ENCODE results near the gene MRPL52. TPM values are rescaled to one million over a fixed set of nuclear protein-coding genes. Genes with fewer than 3 reads are reported as not detected.
"Not testable (repeated sequence)": the region's sequence is repeated elsewhere in the genome, so short reads cannot be mapped to it uniquely, and the experiment has no call there.

MRPL52 gene
- total RNA-seq, 1 donor from 2014 or later = 41.2 TPM

DNA sequence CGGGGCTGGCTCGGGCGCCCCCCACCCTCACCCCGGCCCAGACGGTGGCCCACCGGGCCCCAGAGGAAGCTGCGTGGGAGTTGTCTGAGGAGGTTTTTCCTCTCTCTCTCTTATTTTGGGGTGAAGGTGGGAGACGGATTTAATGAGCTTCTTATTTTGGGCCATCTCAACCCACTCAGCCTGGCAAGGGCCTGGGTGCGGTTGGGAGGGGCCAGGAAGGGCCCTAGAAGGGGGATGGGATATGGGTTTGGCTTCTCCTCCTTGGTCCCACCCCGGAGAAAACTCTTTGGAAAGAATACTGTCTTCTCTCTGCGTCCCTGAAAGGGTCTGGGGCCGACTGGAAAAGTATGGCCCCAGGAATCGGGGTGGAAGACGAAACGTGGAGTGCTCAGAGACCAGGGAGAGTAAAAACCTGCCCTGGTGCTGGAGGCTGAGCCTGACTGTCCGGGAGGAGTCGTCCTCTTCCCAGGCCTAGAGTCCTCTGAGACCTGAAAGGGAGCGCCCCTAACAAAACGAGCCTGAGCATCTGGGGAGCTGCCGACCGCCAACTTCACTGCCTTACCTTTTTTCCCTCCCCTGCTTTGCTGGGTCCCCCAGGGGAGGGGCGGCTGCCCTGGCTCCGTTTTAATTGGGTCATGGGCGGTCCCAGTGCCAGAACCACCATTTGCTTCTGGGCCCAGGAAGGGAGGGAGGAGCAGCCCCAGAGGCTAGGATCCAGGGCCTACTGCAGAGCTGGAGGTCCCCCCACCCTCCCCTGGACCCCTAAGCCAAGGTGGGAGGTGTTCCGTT lies 8.3 kb downstream of the MRPL52 start:
- peak in 1 of 2 donors; percentile 21 for DNase-seq (ENCODE audit: low read depth in 2 of 2)

DNA sequence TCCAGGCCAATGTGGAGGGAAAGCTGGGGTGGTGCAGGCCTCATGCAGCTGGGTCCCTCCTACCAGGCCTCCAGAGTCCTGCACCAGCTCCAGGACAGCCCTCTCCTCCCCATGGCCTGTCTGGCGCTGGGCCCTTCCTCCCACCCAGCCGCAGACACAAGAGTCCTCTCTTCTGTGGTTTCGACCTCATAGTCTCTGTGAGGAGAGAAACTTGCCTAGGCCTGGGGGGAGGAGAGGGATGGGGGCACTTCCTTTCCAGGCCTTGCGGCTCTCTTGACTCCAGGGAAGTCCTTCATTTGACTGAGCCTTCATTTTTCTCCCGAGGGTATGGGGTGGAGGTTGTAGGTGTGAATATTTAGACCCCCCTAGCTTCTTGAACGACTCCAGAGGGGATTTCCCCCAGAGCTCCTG lies 8.9 kb downstream of the MRPL52 start:
- peak in 1 of 2 donors; percentile 26 for DNase-seq (ENCODE audit: low read depth in 2 of 2)

DNA sequence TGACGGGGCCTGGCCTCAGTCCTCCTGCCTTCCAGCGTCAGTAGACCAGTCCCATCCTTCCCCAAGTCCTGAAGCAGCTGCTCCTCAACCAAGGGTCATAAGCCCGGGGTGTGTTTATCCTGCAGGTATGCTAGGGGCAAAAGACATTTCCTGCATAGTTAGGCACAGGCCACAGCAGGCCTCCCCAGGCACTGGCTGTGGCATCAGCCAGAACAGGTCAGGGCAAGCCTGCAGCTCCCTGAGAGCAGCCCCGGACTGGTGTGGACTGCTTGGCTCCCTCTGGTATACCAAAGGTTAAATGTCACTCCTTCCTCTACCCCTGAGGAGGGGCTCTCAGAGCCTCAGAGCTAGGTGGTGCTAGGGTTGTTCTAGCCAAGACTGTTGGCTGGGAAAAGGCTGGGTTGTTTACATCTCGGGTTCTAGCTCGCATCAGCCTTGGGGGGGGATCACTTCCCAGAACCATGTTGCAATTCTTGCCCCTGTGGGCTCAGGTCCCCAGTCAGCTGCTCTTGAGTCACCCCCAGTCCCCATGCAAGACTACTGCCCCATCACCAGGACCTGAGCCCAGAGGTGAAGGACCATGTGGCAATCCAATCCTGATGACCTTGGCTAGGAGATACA lies 9.6 kb downstream of the MRPL52 start:
- DNase-seq (ENCODE audit: low read depth in 2 of 2) = no peak

DNA sequence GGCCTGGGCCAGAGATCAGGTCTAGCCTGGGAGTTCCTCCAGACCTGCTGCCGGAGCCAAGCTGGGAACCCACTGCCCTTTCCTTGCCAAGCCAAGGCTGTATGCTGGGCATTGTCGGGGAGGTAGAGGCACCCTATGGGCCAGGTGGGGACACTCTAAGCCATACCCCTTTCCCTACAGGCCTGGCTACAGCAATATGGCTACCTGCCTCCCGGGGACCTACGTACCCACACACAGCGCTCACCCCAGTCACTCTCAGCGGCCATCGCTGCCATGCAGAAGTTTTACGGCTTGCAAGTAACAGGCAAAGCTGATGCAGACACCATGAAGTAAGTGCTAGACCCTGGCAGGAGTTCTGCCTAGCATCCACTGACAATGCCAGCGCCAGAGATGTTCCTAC lies 11.6 kb downstream of the MRPL52 start:
- no peak for DNase-seq (ENCODE audit: low read depth in 2 of 2)

DNA sequence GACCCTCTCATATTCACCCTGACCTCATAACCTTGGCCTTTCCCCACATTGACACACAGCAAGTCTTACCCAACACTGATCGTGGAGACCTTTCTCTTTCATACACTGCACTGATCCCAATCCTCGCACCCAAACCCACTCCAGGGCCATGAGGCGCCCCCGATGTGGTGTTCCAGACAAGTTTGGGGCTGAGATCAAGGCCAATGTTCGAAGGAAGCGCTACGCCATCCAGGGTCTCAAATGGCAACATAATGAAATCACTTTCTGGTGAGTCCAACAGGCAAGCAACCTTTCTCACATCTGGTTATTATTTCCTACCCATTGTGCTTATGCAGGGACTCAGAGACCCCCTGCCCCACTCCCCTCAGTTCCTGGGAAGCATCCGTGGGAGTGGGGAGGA lies 12.1 kb downstream of the MRPL52 start:
- DNase-seq (ENCODE audit: low read depth in 2 of 2) = no peak

DNA sequence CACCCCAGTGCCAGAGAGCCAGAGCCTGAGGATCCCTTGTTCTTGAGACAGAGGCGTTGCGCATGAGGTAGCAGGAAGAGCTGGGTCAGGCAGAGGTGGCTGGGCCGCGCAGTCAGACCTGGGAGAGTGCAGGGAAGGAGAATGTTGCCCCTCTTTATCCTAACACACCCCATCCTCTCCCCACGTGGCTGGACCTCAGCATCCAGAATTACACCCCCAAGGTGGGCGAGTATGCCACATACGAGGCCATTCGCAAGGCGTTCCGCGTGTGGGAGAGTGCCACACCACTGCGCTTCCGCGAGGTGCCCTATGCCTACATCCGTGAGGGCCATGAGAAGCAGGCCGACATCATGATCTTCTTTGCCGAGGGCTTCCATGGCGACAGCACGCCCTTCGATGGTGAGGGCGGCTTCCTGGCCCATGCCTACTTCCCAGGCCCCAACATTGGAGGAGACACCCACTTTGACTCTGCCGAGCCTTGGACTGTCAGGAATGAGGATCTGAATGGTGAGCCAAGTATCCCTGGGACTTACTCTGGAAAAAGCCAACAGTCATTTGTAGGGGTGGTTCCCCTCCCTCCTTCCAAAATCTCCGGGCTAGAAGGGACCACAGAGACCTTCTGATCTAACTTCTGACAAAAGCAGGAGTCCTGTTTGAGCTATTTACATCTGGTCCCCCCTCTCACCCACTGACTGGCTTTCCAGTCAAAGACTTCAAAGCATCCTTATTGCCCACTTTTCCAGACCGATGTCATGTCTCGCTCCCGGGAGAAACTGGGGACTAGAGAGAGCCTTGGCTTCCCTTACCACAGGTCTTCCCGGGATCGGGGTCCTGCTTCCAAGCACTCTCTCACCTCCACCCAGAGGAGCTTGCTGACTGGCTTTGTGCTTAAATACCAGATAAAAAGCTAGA lies 12.8 kb downstream of the MRPL52 start:
- no peak for DNase-seq (ENCODE audit: low read depth in 2 of 2)

DNA sequence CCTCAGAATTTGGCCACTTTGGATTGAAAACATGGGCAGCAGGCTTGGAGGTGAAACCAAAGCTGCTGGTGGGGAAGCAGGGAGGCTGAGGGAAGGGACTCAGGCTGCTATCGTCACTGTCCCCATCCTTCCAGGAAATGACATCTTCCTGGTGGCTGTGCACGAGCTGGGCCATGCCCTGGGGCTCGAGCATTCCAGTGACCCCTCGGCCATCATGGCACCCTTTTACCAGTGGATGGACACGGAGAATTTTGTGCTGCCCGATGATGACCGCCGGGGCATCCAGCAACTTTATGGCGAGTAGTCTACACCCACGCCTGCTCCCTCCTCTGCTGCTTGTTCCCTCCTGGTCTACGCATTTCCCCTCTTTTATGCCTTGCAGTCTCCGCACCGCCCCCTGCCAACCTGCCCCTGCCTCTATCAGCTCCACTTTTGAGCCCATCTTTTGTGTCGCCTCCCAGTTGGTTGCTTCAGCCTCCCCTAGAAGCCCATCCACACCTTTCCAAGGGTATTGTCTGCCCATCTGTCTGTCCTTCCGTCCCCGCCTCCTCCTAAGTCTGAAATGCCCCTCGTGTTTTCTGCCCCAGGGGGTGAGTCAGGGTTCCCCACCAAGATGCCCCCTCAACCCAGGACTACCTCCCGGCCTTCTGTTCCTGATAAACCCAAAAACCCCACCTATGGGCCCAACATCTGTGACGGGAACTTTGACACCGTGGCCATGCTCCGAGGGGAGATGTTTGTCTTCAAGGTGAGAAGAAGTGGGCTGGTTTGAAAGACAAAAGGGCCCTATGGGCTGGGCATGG lies 13.6 kb downstream of the MRPL52 start:
- DNase-seq (ENCODE audit: low read depth in 2 of 2) = no peak

DNA sequence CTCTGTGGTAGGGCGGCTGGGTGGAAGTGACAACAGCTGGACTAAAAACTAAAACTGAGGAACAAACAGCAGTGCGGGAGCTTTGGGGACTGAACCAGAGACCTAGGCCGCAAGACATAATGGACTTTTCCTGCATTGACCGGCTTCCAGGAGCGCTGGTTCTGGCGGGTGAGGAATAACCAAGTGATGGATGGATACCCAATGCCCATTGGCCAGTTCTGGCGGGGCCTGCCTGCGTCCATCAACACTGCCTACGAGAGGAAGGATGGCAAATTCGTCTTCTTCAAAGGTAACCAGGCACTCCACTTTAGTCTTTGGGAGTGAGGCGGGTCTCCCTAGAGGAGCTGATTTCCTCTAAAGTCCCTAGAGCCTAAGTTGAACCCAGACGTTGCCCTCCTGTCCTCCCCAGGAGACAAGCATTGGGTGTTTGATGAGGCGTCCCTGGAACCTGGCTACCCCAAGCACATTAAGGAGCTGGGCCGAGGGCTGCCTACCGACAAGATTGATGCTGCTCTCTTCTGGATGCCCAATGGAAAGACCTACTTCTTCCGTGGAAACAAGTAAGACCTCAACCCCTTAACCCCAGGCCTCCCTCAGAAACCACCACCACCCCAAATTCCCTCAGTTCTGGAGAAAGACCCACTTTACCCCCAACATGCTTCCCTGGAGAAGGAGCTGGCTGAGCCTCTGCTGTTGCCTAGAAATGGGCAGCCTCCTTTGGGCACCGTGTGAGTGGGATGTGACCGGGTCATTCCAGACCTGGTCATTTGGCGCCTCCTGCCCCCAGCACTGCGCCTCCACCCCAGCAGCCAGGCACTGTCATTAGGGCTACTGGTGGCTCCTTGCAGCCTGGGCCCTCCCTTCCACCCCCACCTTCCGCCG lies 14.8 kb downstream of the MRPL52 start:
- no peak for DNase-seq (ENCODE audit: low read depth in 2 of 2)

DNA sequence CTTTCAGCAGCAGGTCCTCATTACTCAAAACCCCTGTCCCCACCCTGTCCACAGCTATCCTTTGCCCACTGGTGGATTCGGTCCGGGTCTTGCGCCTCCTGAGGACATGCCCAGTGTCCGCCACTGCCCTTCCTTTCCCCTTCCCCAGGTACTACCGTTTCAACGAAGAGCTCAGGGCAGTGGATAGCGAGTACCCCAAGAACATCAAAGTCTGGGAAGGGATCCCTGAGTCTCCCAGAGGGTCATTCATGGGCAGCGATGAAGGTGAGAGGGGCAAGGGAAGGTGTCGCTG lies 15.4 kb downstream of the MRPL52 start:
- no peak for DNase-seq (ENCODE audit: low read depth in 2 of 2)

DNA sequence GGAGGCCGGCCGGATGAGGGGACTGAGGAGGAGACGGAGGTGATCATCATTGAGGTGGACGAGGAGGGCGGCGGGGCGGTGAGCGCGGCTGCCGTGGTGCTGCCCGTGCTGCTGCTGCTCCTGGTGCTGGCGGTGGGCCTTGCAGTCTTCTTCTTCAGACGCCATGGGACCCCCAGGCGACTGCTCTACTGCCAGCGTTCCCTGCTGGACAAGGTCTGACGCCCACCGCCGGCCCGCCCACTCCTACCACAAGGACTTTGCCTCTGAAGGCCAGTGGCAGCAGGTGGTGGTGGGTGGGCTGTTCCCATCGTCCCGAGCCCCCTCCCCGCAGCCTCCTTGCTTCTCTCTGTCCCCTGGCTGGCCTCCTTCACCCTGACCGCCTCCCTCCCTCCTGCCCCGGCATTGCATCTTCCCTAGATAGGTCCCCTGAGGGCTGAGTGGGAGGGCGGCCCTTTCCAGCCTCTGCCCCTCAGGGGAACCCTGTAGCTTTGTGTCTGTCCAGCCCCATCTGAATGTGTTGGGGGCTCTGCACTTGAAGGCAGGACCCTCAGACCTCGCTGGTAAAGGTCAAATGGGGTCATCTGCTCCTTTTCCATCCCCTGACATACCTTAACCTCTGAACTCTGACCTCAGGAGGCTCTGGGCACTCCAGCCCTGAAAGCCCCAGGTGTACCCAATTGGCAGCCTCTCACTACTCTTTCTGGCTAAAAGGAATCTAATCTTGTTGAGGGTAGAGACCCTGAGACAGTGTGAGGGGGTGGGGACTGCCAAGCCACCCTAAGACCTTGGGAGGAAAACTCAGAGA lies 16.3 kb downstream of the MRPL52 start:
- no peak for DNase-seq (ENCODE audit: low read depth in 2 of 2)

DNA sequence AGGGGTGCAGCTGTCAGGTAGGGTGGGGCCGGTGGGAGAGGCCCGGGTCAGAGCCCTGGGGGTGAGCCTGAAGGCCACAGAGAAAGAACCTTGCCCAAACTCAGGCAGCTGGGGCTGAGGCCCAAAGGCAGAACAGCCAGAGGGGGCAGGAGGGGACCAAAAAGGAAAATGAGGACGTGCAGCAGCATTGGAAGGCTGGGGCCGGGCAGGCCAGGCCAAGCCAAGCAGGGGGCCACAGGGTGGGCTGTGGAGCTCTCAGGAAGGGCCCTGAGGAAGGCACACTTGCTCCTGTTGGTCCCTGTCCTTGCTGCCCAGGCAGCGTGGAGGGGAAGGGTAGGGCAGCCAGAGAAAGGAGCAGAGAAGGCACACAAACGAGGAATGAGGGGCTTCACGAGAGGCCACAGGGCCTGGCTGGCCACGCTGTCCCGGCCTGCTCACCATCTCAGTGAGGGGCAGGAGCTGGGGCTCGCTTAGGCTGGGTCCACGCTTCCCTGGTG lies 17.2 kb downstream of the MRPL52 start:
- no peak for DNase-seq (ENCODE audit: low read depth in 2 of 2)

DNA sequence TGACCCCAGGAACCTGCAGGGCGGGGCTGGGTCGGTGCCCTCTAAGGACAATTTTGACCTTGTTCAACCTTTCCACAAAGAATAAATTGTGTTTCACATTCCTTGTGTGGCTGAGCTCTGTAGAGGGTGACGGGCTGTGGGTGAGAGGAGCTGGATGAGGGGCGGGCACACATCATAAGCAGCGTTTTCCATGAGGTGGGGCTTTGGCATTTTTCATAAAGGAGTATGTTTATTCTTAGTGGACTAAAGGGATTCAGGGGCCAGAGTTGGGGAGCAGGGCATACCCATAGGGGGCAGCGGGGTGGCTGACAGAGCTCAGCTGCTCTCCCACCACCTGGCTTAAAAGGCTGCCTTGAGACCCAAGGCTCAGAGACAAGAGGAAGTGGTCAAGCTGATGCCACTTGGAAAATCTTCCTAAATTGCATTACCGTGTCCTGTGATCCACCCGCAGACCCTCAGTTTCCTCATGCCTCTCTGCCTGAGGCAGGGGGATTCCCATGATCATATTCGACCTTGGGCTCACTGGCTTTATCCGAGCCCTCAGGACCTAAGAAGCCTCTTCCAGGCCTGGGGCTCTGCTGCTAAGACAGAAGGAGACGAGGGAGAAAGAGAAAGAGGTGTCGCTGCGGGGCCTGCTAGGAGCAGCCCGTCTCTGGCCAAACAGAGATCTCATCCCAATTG lies 18.1 kb downstream of the MRPL52 start:
- DNase-seq (ENCODE audit: low read depth in 2 of 2) = peak in 1 of 2 donors; percentile 26

DNA sequence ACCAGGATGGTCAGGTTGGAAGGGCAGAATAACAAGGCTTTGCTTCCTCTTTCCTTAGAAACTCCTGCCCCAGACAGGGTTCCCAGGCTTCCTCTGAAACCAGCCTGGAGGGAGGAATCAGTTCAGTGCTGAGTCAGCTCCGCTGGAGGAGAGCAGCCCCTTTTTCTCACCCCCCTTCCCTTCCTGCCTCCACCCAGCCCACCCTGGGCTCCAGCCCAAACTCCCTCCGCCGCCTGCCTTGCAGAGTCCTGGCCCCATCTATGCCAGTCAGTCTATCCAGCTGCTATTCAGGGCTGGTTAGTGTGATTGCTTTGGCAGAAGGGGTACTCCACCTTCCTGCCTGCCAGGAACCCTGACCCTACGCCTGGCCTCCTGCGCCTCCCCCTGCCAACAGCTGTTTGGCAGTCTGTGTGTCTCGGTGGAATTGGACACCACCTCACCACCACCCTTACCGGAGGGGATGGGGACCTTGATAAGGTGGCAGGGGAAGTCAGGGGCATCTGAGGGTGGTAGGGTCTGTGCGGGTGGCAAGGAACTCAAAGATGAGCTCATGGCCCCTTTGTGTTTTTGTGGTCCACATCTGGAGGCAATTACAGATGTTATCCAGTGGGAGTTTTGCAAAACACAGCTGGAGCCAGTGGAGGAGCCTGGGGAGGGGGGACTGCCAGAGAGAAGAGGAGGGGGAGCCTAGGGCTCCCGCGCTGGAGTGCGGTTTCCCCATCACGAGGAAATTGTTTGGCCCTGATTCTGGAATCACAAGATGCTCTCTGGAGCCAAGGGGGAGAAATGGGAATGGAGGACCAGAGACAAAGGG lies 18.9 kb downstream of the MRPL52 start:
- DNase-seq (ENCODE audit: low read depth in 2 of 2) = peak in 1 of 2 donors; percentile 75

DNA sequence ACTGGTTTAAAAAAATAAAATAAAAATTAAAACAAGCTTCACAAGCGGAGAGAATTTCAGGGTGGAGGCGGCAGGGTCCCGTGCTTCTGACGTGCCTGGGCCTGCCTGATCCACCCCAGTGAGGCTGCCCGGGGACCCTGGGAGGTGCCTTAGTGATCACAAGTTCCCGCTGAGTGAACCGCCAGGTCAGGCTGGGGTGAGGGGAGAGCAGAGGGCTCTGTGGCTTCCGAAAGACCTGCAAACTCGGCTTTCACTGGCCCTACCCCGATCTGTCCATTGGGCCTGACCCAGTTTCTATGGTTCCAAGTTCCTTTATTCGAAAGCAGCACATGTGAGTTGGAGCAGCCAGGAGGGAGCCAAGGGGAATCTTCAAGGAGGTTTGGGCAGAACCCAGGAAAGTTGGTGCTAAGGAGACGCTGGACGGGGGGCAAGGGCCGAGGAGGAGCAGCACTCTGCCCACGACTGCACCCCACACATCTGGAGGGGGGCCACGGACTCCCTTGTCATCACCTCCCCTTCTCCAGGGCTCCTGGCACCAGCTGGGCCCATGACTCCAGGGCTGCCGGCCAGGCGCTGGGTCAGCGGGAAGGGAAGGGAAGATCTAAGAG lies 19.6 kb downstream of the MRPL52 start:
- no peak for DNase-seq (ENCODE audit: low read depth in 2 of 2)

DNA sequence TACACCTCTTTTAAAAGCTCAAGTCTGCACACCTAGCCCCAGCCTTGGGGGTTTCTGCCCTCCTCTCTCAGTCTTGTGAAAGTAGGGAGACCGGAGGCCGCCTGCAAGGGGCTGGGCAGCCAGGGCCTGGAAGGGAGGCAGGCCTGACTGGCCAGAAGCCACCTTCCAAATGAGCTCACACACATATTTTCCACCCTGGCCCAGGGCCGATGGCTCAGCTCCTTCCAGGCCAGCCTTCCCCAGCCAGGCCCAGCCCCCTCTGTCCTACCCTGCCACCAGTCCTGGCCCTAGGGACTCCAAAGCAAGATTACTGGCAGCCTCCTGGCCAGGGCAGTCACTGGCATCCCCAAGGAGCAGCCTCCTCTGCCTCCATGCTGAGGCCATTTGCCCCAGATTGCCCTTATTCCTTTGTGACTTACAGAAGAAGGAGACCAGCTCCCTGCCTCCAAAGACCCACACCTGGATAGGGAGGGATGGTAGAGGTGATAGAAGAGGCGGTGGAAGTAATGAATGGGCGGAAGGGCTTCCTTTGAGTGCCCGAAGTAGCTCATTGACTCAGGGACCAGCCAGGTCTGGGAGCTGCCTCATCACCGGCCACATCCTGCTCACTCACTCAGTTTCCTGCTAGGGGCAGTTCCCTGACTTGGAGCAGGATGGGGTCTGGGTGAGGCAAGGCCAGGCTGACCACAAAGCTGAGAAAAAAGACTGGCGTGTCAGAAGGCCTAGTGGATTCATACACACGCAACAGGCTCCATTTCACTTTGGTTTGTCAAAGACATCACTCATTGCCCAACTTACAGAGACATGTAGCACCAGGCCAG lies 21.5 kb downstream of the MRPL52 start:
- peak; percentile 80 to 94 for DNase-seq (ENCODE audit: low read depth in 2 of 2)

DNA sequence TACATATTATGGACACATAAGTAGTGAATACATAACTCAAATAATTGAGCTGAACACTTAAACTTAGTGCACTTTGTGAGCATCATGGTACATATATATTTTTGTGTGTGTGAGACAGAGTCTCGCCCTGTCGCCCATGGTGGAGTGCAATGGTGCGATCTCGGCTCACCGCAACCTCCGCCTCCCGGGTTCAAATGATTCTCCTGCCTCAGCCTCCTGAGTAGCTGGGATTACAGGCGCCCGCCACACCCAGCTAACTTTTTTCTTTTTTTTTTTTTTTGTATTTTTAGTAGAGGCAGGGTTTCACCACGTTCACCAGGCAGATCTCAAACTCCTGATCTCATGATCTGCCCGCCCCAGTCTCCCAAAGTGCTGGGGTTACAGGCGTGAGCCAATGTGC lies 22.5 kb downstream of the MRPL52 start:
- DNase-seq (ENCODE audit: low read depth in 2 of 2) = not testable (repeated sequence)

DNA sequence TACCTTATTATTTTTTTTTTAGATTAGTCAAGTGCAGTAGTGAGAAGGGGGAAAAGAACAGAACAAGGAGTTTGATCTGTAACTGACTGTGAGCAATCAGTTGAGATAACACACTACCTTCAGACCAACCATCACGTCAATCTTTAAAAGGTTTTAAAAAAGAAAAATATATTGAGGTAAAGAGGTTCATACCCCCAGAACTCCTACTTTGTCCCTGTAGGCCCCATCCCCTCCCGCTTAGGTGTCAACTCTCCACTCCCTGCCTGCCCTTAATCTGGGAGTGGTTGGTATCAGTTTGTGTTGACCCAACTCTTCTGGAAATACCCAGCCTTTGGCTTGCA lies 22.9 kb downstream of the MRPL52 start:
- DNase-seq (ENCODE audit: low read depth in 2 of 2) = no peak

Data from dermis microvascular lymphatic vessel endothelial cell (primary cell).